GM12873 (cell line): ENCODE data around the gene CTPS2.

ENCODE experiments used
- TF ChIP-seq, protein P1 (sequence below): IDR thresholded peaks from 2 replicates; pipeline ENCODE4 v1.5.1; 2012; ENCODE audit warnings: low read depth, mild to moderate bottlenecking, moderate library complexity, low read length, control low read depth; ENCODE audit not compliant: insufficient read depth; ENCODE audit errors: missing control alignments

The CTPS2 gene

DNA sequence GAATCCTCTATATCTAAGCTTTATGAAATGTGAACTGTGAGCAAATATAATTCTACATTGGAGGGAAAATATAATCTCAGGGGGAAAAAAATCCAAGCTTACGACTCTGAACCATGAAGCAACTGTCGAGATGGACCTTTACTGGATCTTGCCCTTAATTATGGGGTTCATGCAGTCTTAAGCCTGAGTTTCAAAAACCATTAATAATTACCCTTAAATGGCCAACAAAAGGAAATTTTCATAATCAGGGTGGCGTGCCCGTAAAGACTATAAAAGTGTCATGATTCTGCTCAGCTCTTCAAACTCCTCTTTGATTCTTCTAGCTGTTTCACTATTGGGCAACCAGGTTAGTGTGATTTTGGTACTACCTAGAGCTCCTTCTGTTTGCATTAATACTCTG is 62.6 kb downstream of the CTPS2 start, which contains the start of gene S100G:
S100G (plus strand) TSS at position 301 of the 400 bp plus-strand sequence. CDS start 849 bp downstream, outside the sequence.
- TF ChIP-seq, protein P1, sequence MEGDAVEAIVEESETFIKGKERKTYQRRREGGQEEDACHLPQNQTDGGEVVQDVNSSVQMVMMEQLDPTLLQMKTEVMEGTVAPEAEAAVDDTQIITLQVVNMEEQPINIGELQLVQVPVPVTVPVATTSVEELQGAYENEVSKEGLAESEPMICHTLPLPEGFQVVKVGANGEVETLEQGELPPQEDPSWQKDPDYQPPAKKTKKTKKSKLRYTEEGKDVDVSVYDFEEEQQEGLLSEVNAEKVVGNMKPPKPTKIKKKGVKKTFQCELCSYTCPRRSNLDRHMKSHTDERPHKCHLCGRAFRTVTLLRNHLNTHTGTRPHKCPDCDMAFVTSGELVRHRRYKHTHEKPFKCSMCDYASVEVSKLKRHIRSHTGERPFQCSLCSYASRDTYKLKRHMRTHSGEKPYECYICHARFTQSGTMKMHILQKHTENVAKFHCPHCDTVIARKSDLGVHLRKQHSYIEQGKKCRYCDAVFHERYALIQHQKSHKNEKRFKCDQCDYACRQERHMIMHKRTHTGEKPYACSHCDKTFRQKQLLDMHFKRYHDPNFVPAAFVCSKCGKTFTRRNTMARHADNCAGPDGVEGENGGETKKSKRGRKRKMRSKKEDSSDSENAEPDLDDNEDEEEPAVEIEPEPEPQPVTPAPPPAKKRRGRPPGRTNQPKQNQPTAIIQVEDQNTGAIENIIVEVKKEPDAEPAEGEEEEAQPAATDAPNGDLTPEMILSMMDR = no peak

DNA sequence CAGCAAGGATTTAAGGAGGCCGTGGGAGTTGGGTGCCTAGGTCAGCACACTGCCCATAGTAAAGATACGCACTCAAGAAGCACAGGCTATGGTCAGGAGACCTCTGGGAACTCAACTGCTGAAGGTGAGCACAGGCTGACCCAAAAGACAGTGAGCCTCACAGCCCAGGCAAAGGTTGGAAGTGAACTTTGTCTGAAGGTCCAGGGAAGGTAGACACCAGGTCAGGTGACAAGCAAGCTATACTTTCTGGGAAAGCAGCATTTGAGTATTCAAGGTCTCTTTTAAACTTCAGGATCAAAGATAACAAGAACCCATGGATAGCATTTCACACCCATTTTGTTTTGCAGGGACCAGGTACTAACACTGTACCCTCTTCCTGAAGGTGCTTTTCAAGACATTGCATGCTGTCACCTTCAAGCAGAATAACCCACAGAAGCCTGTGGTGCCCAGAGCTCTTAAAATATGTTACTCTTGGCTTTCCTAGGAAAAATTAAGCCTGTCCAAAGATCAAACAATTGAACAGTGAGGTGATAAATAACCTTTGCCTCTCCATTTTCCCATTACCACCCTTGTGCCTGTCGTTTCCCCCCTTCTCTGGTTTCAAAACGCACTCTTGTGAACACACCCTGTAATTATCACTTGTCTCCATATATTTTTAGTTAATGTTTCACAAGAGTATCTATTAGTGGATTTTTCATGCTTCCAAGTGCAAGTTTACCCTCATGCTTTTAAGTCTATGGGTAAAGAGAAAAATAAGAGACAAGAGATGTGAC is 65.9 kb downstream of the CTPS2 start:
- TF ChIP-seq, protein P1 = no peak

DNA sequence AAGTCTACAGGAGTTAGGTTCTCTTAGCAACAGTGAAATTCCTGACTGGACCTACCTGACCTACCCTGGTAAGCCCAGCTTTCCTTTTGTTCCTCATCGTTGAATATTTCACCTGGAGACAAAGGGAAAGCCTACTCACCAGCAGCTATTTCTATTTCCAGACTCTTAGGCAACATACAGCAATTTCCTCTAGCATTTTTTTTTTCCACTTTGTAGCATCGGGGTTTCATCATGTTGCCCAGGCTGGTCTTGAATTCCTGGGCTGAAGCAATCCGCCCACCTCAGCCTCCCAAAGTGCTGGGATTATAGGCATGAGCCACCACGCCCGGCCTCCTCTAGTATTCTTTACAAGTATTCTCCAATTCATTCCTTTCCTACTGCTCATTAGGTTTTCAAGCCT is 69.3 kb downstream of the CTPS2 start:
- TF ChIP-seq, protein P1 = no peak

DNA sequence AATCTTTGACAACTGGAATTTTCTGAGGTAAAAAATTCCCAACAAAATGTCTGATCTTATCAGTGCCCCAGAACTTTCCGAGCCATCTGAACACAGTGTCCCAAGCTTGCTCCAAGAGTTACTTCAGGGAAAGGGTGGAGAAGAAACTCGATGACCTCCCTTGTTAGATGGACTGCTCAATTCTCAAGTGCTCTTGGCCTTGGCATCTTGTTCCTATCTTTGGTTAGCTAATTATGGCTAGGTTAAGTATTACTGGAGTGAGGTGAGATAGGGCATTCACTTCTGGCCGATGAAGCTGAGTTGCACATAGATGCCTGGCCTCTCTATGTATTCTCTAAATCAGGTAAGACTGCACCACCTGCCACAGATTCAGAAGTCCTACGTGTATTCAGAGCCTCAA is 71.6 kb downstream of the CTPS2 start:
- TF ChIP-seq, protein P1 = no peak

DNA sequence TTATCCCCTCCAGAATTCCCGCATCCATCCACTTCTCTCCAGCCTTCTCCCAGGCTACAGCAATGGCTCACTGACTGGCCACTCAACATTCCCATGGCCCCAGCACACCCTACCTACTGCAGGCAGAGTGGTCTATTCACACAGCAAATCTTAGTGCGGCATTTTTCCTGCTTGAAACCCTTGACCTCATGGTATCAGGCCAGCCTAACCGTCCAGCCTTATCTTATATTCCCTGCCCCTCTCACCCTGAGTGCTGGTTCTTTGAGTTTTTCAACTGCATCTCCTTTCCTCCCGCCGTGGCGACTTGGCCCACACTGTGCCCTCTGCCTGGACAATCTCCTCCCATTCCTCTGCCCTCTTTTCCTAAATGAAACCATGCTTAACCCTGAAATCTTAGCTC is 72.5 kb downstream of the CTPS2 start:
- TF ChIP-seq, protein P1 = no peak

DNA sequence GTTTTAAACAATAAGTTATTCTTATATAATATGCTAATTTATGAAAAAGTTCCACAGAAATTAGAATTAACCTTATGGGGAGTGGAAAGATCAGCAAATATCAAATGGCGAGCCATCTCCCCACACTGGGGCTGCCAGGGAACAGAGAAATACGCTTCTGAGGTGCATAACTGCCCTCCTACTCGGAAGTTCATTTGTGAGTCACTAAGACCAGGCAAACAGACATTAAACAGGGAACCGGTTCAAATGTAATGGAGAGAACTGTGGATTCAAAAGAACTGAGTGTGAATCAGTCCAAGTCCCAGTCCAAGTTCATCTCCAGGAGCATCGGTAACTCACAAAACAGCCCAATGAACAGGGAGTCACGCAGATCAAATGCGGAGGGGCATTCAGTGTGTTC is 73.9 kb downstream of the CTPS2 start:
- TF ChIP-seq, protein P1 = no peak

DNA sequence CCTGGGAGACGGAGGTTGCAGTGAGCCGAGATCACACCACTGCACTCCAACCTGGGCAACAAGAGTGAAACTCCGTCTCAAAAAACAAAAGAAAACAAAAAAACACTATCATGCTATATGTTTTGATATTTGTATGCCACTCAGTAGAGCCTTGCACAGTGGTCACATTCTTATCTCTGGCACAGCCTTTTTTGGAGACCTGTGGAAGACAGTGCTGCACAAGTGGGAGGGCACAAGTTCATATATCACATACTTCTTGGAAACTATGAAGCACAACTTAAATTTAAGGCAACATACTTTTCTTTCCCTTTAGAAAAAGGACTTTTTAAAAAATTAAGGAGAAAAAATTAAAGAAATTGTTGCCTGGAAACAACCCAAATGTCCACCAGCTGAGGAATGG is 76.9 kb downstream of the CTPS2 start:
- TF ChIP-seq, protein P1 = no peak
